K562 (cell line): ENCODE results near the gene SLC12A9. TPM values are rescaled to one million over a fixed set of nuclear protein-coding genes. Genes with fewer than 3 reads are reported as not detected.

Source experiments
- POLR2G ChIP-seq: fragments of 200-400 bp; formaldehyde crosslinking; IDR thresholded peaks from 2 replicates; pipeline ENCODE4 v1.6.1; 2017; ENCODE audit warnings: low read depth, mild to moderate bottlenecking, antibody characterized with exemption, low read length, moderate library complexity
- POU5F1 ChIP-seq: fragments of 150-350 bp; IDR thresholded peaks from 2 replicates; pipeline ENCODE4 v1.6.1; 2014; ENCODE audit warnings: borderline replicate concordance, low read length, low read depth, mild to moderate bottlenecking; ENCODE audit not compliant: partially characterized antibody
- ZNF785 ChIP-seq: fragments of 250-450 bp; sonication (Bioruptor Pico); IDR thresholded peaks from 2 replicates; pipeline ENCODE4 v1.4.0; 2020; ENCODE audit warnings: mild to moderate bottlenecking
- polyA plus RNA-seq, 8 experiments: library from polyadenylated mRNA; depleted of rRNA in 4 of 8; stranded (reverse) in 5 of 8; unstranded in 3 of 8; fragments of >200 nt; fragmentation: Nextera tagmentation in 2 of 8; fragmentation: Illumina TruSeq in 1 of 8; extraction: Ambion mirVana in 2 of 8; extraction: Trizol in 1 of 8; gene quantifications; 2 replicates each; pipeline versions ENCODE4 v1.2.1 to v1.2.3, GENCODE V29; 2011 to 2014; ENCODE audit warnings: inconsistent platforms in 1 of 8, missing spikeins in 1 of 8
- total RNA-seq, 7 experiments: library from RNA; depleted of rRNA in 6 of 7; stranded (reverse); fragments of >200 nt in 6 of 7; fragmentation: Illumina TruSeq in 2 of 7; extraction: Trizol in 2 of 7; gene quantifications; 2 replicates each; pipeline versions ENCODE4 v1.2.1 to v1.2.3, GENCODE V29; 2011 to 2021; ENCODE audit warnings: low replicate concordance in 1 of 7
- TF ChIP-seq, protein P1 (sequence below): fragments of 450-650 bp; IDR thresholded peaks from 2 replicates; pipeline ENCODE4 v1.6.1; 2016; ENCODE audit warnings: mild to moderate bottlenecking, moderate library complexity
- TF ChIP-seq, protein P2 (sequence below): sonication (generic); formaldehyde crosslinking; IDR thresholded peaks from 2 replicates; pipeline ENCODE4 v1.8.0; 2022; ENCODE audit warnings: mild to moderate bottlenecking, missing genetic modification reagents
- TF ChIP-seq, protein P3 (sequence below): fragments of 450-650 bp; IDR thresholded peaks from 2 replicates; pipeline ENCODE4 v1.6.1; 2016; ENCODE audit warnings: missing biosample characterization, missing genetic modification characterization

SLC12A9 gene
- total and polyA plus RNA-seq, 9 of the 15 experiments (the other 6 are each of a cell fraction or from before 2014, with no cell fraction given): 0.06 to 20.2 (median 10.7) TPM

GRCh38 chr7:100874577-100875355 lies 22.3 kb downstream of the SLC12A9 start, which contains the start of gene SRRT (continued):
- TF ChIP-seq, protein P1, sequence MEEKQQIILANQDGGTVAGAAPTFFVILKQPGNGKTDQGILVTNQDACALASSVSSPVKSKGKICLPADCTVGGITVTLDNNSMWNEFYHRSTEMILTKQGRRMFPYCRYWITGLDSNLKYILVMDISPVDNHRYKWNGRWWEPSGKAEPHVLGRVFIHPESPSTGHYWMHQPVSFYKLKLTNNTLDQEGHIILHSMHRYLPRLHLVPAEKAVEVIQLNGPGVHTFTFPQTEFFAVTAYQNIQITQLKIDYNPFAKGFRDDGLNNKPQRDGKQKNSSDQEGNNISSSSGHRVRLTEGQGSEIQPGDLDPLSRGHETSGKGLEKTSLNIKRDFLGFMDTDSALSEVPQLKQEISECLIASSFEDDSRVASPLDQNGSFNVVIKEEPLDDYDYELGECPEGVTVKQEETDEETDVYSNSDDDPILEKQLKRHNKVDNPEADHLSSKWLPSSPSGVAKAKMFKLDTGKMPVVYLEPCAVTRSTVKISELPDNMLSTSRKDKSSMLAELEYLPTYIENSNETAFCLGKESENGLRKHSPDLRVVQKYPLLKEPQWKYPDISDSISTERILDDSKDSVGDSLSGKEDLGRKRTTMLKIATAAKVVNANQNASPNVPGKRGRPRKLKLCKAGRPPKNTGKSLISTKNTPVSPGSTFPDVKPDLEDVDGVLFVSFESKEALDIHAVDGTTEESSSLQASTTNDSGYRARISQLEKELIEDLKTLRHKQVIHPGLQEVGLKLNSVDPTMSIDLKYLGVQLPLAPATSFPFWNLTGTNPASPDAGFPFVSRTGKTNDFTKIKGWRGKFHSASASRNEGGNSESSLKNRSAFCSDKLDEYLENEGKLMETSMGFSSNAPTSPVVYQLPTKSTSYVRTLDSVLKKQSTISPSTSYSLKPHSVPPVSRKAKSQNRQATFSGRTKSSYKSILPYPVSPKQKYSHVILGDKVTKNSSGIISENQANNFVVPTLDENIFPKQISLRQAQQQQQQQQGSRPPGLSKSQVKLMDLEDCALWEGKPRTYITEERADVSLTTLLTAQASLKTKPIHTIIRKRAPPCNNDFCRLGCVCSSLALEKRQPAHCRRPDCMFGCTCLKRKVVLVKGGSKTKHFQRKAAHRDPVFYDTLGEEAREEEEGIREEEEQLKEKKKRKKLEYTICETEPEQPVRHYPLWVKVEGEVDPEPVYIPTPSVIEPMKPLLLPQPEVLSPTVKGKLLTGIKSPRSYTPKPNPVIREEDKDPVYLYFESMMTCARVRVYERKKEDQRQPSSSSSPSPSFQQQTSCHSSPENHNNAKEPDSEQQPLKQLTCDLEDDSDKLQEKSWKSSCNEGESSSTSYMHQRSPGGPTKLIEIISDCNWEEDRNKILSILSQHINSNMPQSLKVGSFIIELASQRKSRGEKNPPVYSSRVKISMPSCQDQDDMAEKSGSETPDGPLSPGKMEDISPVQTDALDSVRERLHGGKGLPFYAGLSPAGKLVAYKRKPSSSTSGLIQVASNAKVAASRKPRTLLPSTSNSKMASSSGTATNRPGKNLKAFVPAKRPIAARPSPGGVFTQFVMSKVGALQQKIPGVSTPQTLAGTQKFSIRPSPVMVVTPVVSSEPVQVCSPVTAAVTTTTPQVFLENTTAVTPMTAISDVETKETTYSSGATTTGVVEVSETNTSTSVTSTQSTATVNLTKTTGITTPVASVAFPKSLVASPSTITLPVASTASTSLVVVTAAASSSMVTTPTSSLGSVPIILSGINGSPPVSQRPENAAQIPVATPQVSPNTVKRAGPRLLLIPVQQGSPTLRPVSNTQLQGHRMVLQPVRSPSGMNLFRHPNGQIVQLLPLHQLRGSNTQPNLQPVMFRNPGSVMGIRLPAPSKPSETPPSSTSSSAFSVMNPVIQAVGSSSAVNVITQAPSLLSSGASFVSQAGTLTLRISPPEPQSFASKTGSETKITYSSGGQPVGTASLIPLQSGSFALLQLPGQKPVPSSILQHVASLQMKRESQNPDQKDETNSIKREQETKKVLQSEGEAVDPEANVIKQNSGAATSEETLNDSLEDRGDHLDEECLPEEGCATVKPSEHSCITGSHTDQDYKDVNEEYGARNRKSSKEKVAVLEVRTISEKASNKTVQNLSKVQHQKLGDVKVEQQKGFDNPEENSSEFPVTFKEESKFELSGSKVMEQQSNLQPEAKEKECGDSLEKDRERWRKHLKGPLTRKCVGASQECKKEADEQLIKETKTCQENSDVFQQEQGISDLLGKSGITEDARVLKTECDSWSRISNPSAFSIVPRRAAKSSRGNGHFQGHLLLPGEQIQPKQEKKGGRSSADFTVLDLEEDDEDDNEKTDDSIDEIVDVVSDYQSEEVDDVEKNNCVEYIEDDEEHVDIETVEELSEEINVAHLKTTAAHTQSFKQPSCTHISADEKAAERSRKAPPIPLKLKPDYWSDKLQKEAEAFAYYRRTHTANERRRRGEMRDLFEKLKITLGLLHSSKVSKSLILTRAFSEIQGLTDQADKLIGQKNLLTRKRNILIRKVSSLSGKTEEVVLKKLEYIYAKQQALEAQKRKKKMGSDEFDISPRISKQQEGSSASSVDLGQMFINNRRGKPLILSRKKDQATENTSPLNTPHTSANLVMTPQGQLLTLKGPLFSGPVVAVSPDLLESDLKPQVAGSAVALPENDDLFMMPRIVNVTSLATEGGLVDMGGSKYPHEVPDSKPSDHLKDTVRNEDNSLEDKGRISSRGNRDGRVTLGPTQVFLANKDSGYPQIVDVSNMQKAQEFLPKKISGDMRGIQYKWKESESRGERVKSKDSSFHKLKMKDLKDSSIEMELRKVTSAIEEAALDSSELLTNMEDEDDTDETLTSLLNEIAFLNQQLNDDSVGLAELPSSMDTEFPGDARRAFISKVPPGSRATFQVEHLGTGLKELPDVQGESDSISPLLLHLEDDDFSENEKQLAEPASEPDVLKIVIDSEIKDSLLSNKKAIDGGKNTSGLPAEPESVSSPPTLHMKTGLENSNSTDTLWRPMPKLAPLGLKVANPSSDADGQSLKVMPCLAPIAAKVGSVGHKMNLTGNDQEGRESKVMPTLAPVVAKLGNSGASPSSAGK: peak; percentile 87
- TF ChIP-seq, protein P2, sequence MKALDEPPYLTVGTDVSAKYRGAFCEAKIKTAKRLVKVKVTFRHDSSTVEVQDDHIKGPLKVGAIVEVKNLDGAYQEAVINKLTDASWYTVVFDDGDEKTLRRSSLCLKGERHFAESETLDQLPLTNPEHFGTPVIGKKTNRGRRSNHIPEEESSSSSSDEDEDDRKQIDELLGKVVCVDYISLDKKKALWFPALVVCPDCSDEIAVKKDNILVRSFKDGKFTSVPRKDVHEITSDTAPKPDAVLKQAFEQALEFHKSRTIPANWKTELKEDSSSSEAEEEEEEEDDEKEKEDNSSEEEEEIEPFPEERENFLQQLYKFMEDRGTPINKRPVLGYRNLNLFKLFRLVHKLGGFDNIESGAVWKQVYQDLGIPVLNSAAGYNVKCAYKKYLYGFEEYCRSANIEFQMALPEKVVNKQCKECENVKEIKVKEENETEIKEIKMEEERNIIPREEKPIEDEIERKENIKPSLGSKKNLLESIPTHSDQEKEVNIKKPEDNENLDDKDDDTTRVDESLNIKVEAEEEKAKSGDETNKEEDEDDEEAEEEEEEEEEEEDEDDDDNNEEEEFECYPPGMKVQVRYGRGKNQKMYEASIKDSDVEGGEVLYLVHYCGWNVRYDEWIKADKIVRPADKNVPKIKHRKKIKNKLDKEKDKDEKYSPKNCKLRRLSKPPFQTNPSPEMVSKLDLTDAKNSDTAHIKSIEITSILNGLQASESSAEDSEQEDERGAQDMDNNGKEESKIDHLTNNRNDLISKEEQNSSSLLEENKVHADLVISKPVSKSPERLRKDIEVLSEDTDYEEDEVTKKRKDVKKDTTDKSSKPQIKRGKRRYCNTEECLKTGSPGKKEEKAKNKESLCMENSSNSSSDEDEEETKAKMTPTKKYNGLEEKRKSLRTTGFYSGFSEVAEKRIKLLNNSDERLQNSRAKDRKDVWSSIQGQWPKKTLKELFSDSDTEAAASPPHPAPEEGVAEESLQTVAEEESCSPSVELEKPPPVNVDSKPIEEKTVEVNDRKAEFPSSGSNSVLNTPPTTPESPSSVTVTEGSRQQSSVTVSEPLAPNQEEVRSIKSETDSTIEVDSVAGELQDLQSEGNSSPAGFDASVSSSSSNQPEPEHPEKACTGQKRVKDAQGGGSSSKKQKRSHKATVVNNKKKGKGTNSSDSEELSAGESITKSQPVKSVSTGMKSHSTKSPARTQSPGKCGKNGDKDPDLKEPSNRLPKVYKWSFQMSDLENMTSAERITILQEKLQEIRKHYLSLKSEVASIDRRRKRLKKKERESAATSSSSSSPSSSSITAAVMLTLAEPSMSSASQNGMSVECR (CRISPR knock-in tag): peak; percentile 70
- TF ChIP-seq, protein P3, sequence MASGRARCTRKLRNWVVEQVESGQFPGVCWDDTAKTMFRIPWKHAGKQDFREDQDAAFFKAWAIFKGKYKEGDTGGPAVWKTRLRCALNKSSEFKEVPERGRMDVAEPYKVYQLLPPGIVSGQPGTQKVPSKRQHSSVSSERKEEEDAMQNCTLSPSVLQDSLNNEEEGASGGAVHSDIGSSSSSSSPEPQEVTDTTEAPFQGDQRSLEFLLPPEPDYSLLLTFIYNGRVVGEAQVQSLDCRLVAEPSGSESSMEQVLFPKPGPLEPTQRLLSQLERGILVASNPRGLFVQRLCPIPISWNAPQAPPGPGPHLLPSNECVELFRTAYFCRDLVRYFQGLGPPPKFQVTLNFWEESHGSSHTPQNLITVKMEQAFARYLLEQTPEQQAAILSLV: no peak
- TF ChIP-seq POLR2G (peak; percentile 99), POU5F1 (peak; percentile 65), ZNF785 (CRISPR knock-in tag) (no peak)
